HG03095 (cell line): Measurements from ENCODE around the gene SDCBP2.

ENCODE experiments used
- ATAC-seq: cut with Tn5 transposase; IDR thresholded peaks from one replicate; pipeline ENCODE4 v1.9.1; 2021; ENCODE audit warnings: moderate library complexity; ENCODE audit not compliant: unreplicated experiment

Gene SDCBP2

DNA sequence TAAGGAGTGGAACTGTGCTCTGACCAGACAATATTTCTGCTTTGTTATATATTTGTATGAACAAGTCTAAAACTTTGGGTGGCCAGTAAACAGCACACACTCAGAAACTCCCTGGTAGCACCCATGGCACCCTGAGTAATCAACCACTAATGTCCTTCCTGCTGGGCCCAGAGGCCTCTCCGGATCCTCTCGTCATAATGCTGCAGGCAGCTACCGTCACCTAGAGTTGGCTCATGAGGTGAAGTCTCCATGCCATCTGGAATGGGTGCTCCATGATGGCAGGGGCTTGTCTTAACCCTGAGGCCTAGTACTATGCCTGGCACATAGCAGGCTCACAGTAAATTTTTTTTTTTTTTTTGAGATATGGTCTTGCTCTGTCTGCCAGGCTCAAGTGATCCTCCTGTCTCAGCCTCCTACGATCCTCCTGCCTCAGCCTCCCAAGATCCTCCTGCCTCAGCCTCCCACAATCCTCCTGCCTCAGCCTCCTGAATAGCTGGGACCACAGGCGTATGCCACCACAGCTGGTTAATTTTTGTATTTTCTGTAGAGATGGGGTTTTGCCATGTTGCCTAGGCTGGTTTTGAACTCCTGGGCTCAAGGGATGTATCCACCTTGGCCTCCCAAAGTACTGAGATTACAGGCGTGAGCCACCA lies 3.0 kb upstream of the SDCBP2 start:
- ATAC-seq: no peak

DNA sequence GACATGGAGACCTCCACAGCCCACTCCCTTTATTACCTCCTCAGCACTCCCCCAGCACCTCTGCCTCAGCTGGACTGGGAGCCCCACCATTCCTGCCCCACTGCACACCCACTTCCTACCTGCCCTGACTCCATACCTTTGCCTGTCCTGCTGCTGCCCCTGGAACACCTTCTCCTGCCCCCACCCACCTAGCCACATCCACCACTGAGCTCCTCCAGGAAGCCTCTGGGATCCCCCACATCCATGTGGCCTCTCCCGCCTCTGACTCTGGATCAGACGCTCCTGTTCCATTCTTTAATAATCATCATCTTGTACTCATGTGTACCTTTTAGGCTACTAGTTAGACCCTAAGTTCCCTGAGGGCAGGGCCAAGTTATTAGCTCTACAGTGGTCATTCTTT lies 2.2 kb upstream of the SDCBP2 start:
- ATAC-seq: no peak

DNA sequence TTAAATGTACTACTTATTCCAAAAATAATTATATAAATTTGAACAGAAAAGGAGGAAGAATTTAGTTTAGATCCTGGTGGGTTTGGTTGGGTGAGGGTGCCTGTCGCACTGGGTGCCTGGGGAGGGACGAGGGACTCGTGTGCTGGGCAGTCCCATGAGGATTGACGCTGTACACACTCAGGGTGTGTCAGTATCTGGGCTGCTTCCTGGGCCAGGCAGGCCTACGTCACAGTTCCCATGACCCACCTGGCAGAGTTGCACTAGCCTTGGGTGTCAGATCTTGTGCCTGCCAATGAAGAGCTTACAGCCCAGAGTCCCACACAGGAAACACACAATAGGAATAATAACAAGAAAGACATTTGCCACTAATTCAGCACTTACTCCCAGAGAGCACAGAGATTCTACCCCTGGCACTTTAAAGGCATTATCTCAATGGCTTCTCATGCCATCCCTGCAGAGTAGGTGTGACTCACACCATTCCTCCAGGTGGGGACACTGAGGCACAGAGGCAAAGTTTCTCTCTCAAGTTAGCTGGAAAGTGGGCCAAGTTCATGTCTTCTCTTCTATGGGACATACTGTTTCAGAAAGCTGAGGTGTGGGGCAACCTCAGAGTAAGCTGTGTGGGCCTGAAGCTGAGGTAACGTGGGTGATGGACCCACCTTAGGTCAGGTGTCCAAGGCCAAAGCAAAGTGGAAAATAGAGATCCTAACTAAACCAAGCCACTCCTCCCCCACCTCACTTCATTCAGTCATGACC lies 1.3 kb upstream of the SDCBP2 start:
- peak; percentile 35 for ATAC-seq

DNA sequence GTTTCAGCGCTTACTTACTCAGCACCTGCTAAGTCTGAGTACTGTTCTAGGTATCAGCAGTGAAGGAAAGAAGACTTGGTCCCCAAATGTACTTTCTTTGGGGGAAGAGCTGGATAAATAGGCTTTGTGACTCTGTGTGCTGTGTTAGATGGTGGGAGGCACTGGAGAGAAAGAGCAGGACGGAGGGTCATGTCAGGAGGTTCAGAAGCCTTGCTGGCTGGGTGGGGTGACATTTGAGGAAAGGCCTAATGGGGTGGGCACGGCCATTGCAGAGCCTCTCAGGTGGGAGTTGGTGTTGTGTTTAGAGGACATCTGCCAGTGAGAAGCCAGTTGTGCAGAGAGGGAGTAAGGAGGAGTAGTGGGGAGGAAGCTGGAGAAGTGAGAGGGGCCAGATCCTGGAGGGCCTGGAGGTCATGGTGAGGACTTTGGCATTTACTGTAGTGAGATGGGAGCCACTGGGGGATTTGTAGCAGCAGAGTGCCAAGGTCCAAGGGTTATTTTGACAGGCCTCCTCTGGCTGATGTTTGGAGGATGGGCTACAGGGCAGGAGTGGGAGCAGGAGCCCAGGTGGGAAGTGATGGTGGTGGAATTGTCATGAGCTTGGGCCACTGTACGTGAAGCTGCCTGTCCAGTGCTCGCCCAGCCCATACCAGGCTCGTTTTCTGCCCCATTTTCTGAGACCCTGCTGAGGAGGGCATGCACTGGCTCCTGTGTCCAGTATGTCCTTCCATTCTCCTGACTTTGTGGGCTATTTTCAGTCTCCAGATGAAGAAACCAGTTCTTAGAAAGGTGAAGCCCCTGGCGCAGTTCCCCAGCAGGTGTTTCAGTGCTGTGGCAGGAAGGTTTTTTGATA lies 886 bp downstream of the SDCBP2 start:
- ATAC-seq: no peak

DNA sequence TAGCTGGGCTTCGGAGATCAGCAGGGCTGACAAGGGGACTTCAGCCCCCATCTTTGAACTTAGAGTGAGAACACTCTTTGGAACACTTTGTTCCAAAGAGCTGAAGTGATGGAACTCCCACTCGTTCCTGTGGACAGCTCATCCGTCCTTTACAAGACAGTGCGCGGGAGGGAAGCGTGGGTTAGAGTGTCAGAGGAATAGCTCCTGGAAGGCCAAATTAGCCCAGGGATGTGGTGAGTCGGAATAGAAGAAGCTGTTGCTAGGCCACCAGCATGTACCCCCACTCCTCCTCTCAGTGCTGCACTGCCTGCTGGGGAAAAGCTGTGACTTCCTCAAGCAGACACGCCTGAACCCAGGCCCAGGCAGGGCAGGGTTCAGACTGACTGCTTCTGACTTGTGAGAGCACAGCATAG lies 1.7 kb downstream of the SDCBP2 start:
- no peak for ATAC-seq

DNA sequence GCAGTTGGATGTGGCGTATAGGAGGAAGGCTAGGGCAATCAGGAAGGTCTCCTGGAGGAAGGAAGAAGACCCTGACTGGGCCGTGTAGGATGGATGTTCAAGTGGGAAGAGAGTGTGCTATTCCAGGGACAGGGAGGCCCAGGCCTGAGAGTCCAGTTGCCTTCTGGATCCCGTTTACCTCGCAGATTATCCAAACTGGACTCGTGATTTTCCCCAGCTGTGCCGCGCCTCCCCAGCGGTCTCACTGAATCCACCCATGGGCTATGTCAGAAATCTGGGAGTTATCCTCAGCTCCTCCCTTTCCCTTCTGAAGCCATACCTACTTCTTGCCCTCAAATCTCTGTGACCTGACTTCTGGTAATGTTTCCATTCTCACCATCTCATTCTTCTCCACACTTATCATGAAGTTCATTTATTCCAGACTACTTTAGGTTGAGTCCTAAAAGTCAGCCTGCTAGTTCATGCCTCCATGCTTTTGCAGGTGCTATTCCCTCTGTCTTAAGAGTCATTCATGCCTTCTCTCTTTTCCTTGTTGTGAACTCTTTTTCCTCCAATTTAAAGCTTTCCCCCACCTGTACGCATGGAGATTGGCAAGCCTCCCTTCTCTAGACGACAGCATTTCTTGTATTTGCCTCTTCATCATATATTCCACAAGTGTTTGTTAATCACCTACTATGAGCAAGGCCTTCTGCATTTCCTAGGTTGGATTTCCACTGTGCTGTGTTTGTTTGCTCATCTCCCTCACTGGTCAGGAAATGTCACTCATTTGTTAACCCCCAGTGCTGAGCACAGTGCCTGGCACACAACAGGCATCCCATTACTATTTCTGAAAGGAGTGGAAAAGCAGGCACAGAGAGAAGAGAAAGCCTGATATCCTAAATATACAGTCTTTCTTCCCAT lies 2.7 kb downstream of the SDCBP2 start:
- ATAC-seq: no peak

DNA sequence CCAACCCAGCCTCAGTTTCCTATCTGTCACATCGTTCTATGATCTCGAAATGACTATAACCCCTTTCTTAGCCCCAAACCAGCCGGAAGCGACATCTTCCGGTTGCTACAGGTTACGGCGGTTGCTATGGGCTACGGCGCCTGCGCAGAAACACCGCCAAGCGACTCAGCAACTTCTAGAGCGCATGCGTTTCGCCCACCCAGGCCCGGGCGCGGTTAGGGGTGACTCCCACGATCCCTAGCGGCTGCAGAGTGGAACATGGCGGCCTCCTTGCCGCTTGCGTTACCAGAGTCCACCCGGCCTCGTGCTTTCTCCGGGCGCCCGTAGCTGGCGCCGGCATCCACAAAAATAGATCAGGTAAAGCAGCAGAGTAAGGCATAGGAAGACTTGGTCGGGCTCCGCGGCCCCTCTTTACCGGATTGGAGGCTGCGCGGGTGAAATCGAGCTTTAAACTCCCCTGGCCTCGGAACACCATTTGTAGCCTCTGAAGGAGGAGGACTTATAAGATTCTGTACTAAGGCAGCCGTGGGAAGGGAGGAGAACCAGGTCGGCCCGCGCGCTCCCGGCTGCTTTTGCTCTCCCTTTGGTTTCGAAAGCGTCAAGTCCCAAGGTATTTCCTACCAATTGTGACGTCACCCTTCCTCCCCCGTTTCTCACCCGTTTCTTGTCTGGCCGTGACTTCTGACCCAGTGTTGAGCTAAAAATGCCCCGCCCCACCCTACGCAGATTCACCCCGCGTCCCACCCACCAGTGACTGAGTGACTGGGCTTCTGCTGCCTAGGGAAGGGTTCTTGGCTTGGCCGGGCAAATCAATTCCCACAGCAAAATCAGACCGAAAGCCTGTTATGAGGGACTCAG lies 3.5 kb downstream of the SDCBP2 start:
- peak; percentile 82 for ATAC-seq

DNA sequence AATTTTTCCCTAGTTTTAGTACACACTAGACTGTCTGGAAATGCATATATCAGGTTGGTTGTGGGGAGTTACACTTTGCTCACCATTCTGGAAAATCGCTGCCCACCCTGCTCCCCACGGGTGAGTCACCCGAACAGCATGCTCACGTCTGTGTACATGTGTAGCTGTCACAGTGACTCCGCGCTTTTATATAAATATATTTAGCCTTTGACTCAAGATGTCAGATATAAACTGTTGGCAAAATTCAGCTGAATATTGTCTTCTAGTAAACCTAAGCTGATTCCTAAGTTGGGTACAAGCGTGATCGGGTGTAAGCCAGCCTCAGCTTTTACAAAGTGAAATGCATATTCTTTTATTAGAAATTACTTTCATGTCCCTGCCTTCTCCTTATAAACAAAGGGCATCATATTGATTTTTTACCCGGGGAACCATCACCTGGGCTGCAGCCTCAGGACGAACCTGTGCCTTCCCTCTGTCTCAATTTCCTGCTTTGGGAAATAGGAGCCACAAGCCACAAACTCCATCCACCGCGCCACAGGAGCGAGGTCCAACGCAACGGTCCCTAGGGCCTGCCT lies 4.3 kb downstream of the SDCBP2 start:
- no peak for ATAC-seq

DNA sequence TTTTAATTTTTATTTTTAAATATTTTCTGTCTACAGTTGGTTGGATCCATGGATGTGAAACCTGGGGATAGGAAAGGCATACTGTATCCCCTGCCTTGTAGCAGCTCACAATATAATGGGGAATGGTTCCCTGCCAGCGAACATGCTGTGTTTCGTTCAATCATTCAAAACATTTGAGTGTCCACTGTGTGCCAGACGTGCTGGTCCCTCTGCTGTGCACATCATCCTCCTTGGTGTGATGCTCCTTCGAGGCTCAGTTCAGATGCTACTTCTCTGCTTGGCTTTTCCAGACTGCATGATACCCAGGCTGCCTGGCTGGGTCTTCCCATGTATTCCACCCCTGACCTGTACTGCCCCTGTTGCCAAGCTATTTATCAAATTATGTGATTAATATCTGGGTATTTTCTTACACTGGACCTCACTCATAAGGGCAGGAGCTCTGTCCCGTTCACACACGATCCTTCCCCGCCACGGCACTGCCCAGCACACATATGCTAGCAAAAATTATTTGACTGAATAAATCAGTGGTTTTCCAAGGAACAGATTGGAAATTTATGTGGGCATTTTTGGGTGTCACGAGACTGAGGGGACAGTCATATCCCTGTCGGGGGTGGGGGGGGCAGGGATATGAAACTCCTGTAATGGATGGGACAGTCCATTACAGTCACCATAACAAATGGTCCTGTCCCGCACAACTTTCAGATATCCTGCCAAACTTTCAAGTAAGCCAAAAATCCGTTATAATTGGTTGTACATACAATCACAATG lies 4.9 kb downstream of the SDCBP2 start:
- no peak for ATAC-seq

DNA sequence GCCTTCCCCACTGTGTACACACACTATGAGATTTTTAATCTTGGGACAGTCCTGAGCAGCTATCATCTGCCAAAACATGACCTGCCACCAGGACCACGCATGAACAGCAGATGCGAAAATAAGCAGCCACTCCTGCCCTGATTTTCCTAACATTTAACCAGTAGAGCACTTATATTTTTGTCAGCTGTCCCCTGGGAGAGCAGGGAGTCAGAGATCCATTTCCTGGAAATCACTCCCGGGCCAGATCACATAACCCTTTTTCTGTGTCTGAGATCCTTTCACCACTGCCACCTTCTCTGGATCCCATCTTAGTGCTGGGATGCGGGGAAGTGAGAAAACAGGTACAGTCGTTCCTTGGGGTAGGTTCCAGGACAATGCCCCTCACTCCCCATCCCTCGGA lies 5.7 kb downstream of the SDCBP2 start:
- no peak for ATAC-seq

DNA sequence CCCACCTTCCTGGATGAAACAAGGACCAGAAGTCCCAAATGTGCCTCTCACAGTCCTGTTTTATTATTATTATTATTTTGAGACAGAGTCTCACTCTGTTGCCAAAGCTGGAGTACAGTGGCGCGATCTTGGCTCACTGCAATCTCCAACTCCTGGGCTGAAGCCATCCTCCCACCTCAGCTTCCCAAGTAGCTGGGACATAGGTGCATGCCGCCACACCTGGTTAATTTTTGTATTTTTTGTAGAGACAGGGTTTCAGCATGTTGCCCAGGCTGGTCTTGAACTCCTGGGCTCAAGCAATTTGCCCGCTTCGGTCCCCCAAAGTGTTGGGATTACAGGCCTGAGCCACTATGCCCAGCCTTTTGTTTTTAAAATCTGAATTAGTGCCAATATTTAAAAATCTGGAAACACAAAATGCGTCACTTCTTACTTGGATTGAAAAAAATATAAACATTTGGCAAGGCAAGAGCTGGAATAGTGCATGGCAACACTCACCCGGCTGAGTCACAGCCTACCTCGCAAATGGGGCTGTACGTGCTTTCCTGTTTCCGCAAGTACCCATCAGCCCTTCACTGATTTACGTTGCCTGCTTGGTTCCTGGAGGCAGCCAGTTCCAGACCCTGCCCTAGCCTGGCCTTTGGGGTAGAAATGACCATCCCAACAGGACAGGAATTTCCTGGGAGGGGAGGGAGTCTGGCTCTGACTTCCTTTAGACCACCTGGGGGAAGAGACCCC lies 6.3 kb downstream of the SDCBP2 start:
- ATAC-seq: no peak

DNA sequence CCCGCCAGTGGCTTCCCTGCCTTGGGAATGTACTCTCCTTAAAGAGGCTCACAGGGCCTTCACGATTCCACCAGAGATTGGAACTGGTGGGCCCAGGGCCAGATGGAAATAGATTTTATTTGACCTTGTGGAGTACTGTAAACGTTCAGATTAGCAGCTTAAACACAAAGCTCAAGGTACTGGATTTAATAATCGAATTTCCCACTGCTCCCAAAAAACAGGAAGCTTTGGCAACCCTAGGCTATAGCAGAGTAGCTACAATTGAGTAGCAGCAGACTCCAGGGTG lies 7.3 kb downstream of the SDCBP2 start:
- ATAC-seq: no peak

DNA sequence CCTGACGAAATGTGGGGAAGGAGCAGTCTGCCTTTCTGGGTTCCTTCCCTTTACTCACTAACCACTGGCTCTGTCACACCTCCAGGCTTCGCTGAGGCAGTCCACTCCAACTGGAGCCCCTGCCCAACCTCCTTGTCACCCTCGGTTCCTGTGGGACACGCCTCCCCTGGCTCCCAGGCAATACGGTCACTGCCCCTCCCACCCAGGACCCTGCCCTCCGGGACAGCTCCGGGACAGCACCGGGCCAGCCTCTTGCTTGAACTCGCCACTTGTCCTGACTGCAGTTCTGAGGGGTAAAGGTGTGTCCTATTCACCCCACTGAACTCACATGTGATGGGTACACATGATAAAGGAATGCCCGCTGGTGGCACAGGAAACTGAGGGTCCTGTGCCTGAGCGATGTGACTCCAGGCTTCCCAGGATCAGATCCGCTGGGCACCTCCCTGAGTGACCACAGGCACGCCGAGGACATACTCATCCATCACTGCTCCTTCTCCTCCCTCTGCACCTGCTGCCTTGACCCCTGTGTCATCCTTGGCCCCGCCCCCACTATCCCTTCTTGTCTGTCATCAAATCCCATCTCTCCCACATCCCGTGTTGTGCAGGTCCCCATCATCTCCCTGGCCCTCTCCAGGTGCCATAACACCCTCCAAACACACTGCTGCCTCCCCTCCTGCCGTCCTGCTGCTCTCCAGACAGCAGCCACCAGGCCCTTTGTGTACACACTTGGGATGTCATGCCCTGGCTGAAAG lies 7.9 kb downstream of the SDCBP2 start:
- no peak for ATAC-seq

DNA sequence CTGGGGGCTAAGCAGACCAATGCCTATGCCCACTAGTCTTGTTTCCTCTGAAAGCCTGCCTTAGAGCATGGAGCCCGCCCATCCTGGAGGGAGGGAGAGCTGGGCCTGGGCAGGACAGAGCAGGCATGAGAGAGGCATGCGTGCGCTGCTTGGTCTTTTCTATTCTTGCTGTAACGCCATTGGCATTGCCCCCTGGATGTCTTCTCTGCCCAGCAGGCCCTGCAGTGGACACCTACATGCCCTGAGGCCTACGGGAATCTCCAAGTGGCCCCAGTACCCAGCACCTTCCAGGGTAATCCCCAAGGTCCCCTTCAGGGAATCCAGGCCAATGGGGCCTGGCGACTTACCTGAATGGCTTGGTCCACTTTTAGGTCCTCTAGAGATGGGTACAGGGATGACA lies 8.9 kb downstream of the SDCBP2 start:
- no peak for ATAC-seq

DNA sequence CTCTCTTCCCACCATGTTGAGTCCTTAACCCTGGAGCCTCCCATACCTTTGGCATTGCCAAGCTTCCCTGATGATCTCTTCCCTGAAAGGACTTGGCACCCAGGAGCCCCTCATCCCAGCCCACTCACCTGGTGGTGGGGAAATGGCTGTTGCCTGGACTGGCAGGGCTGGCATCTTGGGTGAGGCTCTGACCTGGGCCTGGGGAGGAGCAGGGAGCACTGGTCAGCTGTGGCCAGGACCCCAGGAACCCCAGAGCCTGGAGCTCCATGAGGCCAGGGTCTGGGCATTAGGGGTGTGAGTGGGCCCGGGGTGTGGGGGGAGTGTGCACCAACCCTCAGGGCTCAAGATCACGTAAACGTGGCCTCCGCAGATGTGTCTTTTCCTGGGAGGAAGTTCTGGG lies 9.5 kb downstream of the SDCBP2 start:
- no peak for ATAC-seq

DNA sequence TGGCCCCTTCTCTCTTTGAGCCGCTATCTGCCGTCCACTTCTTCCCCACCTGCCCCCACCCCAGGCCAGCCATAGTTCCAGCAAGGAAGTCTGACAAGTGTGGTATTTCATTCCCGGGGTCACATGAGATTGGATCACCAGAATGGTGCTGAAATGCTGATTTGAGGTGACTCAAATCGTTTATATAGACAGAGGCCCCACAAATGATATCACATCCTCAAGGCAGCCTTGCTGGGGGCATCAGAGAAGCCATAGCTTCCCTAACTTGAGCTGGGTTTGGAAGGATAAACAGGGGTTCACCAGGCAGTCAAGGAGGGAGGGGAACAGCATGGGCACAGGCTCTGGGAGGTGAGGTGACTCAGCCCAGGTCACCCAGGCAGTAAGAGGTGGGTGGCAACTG lies 9.9 kb downstream of the SDCBP2 start:
- ATAC-seq: no peak

DNA sequence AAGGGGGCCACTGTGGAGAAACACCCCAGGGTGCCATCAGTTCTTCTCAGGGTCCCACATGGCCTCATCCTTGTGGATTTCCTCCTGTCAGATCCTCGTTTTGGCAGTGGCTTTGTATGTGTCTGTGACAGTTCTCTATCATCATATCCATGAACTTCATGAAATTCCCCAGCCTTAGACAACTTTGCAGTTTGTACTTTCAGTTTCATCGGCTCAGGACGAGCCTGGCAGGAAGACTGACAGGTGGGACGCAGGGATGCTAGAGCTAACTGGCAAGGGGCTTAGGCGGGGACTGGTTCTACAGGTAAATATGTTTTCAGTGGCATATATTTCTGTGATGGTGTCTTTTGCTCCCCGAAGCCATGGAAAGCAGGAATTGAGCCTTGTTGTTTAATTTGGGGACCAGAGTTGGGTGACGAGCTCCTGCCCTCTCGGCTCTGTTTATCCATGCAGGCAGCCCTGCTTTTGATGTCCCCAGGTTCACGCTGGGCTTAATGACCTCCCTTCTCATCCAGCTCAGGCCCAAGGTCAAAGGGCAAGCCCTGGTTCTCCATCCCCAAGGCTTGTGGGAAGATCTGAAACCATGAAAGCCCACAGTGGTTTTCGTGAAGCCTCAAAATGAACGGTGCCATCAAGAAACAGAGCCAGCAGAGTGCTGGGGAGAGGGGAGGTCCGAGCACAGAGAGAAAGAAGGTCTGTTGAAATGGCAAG lies 11.2 kb downstream of the SDCBP2 start:
- ATAC-seq: no peak
